DOHH2 (cell line): ENCODE measurements around the gene FLII.

Experiments
- H3F3A ChIP-seq: fragments of 200-600 bp; sonication (generic), shearing (Covaris generic); 2 replicates; pipeline ENCODE4 v1.6.0; 2016; ENCODE audit warnings: antibody characterized with exemption, mild to moderate bottlenecking; ENCODE audit not compliant: control insufficient read depth, insufficient read depth
- H3K27ac ChIP-seq: fragments of 200-600 bp; sonication (generic); 2 replicates; pipeline ENCODE4 v1.5.1; 2014; ENCODE audit warnings: low read depth, mild to moderate bottlenecking, low read length, moderate library complexity
- H3K27me3 ChIP-seq: fragments of 200-600 bp; sonication (generic); 2 replicates; pipeline ENCODE4 v1.6.1; 2014; ENCODE audit warnings: mild to moderate bottlenecking, low read length, mixed read lengths; ENCODE audit not compliant: control insufficient read depth
- H3K36me3 ChIP-seq: fragments of 200-600 bp; sonication (generic); 2 replicates; pipeline ENCODE4 v1.6.1; 2014; ENCODE audit warnings: mild to moderate bottlenecking, low read length, moderate library complexity, mixed read lengths; ENCODE audit not compliant: control insufficient read depth
- H3K4me1 ChIP-seq: fragments of 200-600 bp; sonication (generic); 2 replicates; pipeline ENCODE4 v1.6.1; 2014; ENCODE audit warnings: mild to moderate bottlenecking, low read length, mixed read lengths; ENCODE audit not compliant: control insufficient read depth
- H3K4me2 ChIP-seq: fragments of 200-600 bp; sonication (generic); 2 replicates; pipeline ENCODE4 v1.6.0; 2014; ENCODE audit warnings: mild to moderate bottlenecking, low read length, moderate library complexity
- H3K4me3 ChIP-seq: fragments of 200-600 bp; sonication (generic); 2 replicates; pipeline ENCODE4 v1.5.1; 2014; ENCODE audit warnings: mild to moderate bottlenecking, low read length, mixed read lengths
- H3K79me2 ChIP-seq: fragments of 200-600 bp; sonication (generic); 2 replicates; pipeline ENCODE4 v1.6.1; 2014; ENCODE audit warnings: mild to moderate bottlenecking, low read length, mixed read lengths; ENCODE audit not compliant: control insufficient read depth
- H3K9me2 ChIP-seq: fragments of 200-600 bp; sonication (generic); replicated peaks from 2 replicates; pipeline ENCODE4 v1.6.1; 2014; ENCODE audit warnings: mild to moderate bottlenecking, low read length, mixed read lengths; ENCODE audit not compliant: control insufficient read depth
- H3K9me3 ChIP-seq: fragments of 200-600 bp; sonication (generic); 2 replicates; pipeline ENCODE4 v1.6.1; 2014; ENCODE audit warnings: antibody characterized with exemption, low read length, mixed read lengths; ENCODE audit not compliant: control insufficient read depth, insufficient read depth
- H4K20me1 ChIP-seq: fragments of 200-600 bp; sonication (generic); 2 replicates; pipeline ENCODE4 v1.6.0; 2014; ENCODE audit warnings: low read depth, mild to moderate bottlenecking, antibody characterized with exemption, low read length, moderate library complexity; ENCODE audit not compliant: control insufficient read depth, insufficient read depth
- EZH2phosphoT487 ChIP-seq: fragments of 200-600 bp; sonication (generic); IDR thresholded peaks from 2 replicates; pipeline ENCODE4 v1.6.1; 2017; ENCODE audit warnings: borderline replicate concordance, mild to moderate bottlenecking, antibody characterized with exemption, low read length, moderate library complexity, mixed read lengths
- TF ChIP-seq, protein P1 (sequence below): fragments of 200-600 bp; sonication (generic); IDR thresholded peaks from one replicate; pipeline ENCODE4 v1.5.1; 2014; ENCODE audit warnings: antibody characterized with exemption, mild to moderate bottlenecking, low read depth, low read length; ENCODE audit not compliant: poor library complexity, severe bottlenecking

Gene FLII

GRCh38 chr17:18248811-18249210 is 9.7 kb downstream of the FLII start:
- no peak for TF ChIP-seq EZH2phosphoT487
- TF ChIP-seq, protein P1, sequence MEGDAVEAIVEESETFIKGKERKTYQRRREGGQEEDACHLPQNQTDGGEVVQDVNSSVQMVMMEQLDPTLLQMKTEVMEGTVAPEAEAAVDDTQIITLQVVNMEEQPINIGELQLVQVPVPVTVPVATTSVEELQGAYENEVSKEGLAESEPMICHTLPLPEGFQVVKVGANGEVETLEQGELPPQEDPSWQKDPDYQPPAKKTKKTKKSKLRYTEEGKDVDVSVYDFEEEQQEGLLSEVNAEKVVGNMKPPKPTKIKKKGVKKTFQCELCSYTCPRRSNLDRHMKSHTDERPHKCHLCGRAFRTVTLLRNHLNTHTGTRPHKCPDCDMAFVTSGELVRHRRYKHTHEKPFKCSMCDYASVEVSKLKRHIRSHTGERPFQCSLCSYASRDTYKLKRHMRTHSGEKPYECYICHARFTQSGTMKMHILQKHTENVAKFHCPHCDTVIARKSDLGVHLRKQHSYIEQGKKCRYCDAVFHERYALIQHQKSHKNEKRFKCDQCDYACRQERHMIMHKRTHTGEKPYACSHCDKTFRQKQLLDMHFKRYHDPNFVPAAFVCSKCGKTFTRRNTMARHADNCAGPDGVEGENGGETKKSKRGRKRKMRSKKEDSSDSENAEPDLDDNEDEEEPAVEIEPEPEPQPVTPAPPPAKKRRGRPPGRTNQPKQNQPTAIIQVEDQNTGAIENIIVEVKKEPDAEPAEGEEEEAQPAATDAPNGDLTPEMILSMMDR: no peak
- peaks cover 5% of the 10 kb centered on the region; the same call in 1 of the 2 replicates for H3F3A ChIP-seq
- H3K4me3 ChIP-seq: no peak overlapping the region
- peaks cover 3% of the 10 kb centered on the region; the same call in 1 of the 2 replicates for H3K4me1 ChIP-seq
- peaks cover 65% of the 10 kb centered on the region for H3K36me3 ChIP-seq
- no peak overlapping the region for H3K4me2 ChIP-seq
- H3K27ac ChIP-seq: no peak overlapping the region
- H3K9me2 ChIP-seq: no peaks in the 10 kb centered on the region
- H3K79me2 ChIP-seq: no peaks in the 10 kb centered on the region
- H3K9me3 ChIP-seq: no peaks in the 10 kb centered on the region
- H3K27me3 ChIP-seq: no peaks in the 10 kb centered on the region
- H4K20me1 ChIP-seq: no peaks in the 10 kb centered on the region

GRCh38 chr17:18248300-18248731 is 10.2 kb downstream of the FLII start:
- peaks cover 5% of the 10 kb centered on the region; the same call in 1 of the 2 replicates for H3F3A ChIP-seq
- H3K4me2 ChIP-seq: no peak overlapping the region
- H3K79me2 ChIP-seq: no peaks in the 10 kb centered on the region
- H3K4me3 ChIP-seq: no peak overlapping the region
- peaks cover 62% of the 10 kb centered on the region for H3K36me3 ChIP-seq
- no peaks in the 10 kb centered on the region for H3K9me2 ChIP-seq
- no peaks in the 10 kb centered on the region for H3K27me3 ChIP-seq
- peaks cover 3% of the 10 kb centered on the region; the same call in 1 of the 2 replicates for H3K4me1 ChIP-seq
- H4K20me1 ChIP-seq: no peaks in the 10 kb centered on the region
- H3K27ac ChIP-seq: no peak overlapping the region
- no peaks in the 10 kb centered on the region for H3K9me3 ChIP-seq
- TF ChIP-seq, protein P1: peak; percentile 79
- TF ChIP-seq EZH2phosphoT487: no peak

- Histone ChIP-seq H3K9me3 (no peaks in the 10 kb centered on the region), H3F3A (peaks cover 5% of the 10 kb centered on the region; the same call in 1 of the 2 replicates), H3K4me2 (no peak overlapping the region), H3K4me3 (no peak overlapping the region), H3K27ac (no peak overlapping the region), H3K36me3 (peaks cover 60% of the 10 kb centered on the region), H3K79me2 (no peaks in the 10 kb centered on the region), H3K9me2 (no peaks in the 10 kb centered on the region), H3K27me3 (no peaks in the 10 kb centered on the region), H4K20me1 (no peaks in the 10 kb centered on the region), H3K4me1 (peaks cover 3% of the 10 kb centered on the region; the same call in 1 of the 2 replicates)
- TF ChIP-seq, protein P1: no peak
- no peak for TF ChIP-seq EZH2phosphoT487
Observed at GRCh38 chr17:18247613-18248001, 10.9 kb downstream of the FLII start.
